ENCODE measurements around the gene GIPR.
"Not testable (repeated sequence)": the region's sequence is repeated elsewhere in the genome, so short reads cannot be mapped to it uniquely, and the experiment has no call there.

Gene GIPR

GRCh38 chr19:45681391-45682015 is 13.5 kb downstream of the GIPR start:
- no peak for DNase-seq (ENCODE audit: low read depth)
- peak overlapping the region; percentile 37 for H3K4me3 ChIP-seq (ENCODE audit: low read depth, low read length)

DNA sequence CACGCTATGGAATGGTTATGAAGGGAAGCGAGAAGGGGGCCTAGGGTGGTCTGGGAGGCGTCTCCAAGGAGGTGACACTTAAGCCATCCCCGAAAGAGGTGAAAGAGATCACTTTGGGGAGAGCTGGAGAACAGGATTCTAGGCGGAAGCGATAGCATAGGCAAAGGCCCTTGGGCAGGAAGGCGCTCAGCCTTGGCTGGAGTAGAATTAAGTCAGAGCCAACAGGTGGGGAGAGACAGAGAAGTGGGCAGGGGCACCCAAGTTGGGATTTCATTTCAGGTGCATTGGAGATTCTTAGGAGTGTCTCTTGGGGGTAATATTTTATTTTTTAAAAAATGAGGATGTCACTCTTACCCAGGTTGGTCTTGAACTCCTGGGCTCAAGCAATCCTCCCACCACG is 14.1 kb downstream of the GIPR start:
- no peak for DNase-seq (ENCODE audit: low read depth)
- no peak overlapping the region for H3K4me3 ChIP-seq (ENCODE audit: low read depth, low read length)

DNA sequence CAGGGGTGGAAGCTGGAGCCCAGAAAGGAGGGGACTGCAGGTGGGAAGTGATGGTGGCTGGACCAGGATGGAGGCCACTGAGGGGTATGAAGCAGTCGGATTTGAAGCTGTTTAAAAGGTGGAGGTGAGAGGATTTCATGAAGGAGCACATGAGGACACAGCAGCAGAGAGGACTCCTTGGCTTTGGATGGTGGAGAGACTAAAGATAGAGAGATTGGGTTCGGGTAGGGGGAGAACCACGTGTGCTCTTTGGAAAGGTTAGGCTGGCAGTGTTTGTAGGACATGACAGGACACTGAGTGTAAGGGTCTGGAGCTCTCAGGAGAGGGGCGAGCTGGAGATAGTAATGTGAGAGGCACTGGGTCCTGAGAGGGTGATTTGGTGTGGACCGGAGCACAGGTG is 14.9 kb downstream of the GIPR start:
- H3K4me3 ChIP-seq (ENCODE audit: low read depth, low read length) = no peak overlapping the region
- DNase-seq (ENCODE audit: low read depth) = no peak

DNA sequence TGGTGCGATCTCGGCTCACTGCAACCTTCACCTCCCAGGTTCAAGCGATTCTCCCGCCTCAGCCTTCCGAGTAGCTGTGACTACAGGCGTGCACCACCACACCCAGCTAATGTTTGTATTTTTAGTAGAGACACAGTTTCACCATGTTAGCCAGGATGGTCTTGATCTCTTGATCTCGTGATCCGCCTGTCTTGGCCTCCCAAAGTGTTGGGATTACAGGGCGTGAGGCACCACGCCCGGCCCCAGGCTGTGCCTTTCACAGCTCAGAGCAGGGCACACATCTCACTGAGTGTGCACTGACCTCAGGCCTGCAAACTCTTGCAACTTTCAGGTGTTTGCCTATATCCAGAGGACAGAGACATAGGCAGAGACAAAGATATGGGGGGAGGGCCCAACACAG is 17.0 kb downstream of the GIPR start:
- not testable (repeated sequence) for DNase-seq (ENCODE audit: low read depth); H3K4me3 ChIP-seq (ENCODE audit: low read depth, low read length)

GRCh38 chr19:45687599-45687998 is 19.6 kb downstream of the GIPR start:
- no peak overlapping the region for H3K4me3 ChIP-seq (ENCODE audit: low read depth, low read length)
- no peak for DNase-seq (ENCODE audit: low read depth)

- DNase-seq (ENCODE audit: low read depth) = peak; percentile 78
These were observed 23.6 kb downstream of the GIPR start, which contains the start of gene SNRPD2 for GRCh38 chr19:45691516-45692186. Gene SNRPD2, minus strand, starts transcription at chr19:45691953. Its CDS starts 65 bp downstream, at chr19:45691888.

GRCh38 chr19:45692187-45693105 is 24.4 kb downstream of the GIPR start, which contains the start of gene QPCTL:
Gene QPCTL, plus strand, starts transcription at chr19:45692666. Its CDS starts 38 bp downstream, at chr19:45692704.
- peak; percentile 96 for DNase-seq (ENCODE audit: low read depth)
- peak within 1 kb of the TSS; percentile 97 for H3K4me3 ChIP-seq (ENCODE audit: low read depth, low read length)

More at GRCh38 chr19:45691516-45692186, 23.6 kb downstream of the GIPR start, which contains the start of gene SNRPD2:
- H3K4me3 ChIP-seq (ENCODE audit: low read depth, low read length) = peak within 1 kb of the TSS; percentile 97

DNA sequence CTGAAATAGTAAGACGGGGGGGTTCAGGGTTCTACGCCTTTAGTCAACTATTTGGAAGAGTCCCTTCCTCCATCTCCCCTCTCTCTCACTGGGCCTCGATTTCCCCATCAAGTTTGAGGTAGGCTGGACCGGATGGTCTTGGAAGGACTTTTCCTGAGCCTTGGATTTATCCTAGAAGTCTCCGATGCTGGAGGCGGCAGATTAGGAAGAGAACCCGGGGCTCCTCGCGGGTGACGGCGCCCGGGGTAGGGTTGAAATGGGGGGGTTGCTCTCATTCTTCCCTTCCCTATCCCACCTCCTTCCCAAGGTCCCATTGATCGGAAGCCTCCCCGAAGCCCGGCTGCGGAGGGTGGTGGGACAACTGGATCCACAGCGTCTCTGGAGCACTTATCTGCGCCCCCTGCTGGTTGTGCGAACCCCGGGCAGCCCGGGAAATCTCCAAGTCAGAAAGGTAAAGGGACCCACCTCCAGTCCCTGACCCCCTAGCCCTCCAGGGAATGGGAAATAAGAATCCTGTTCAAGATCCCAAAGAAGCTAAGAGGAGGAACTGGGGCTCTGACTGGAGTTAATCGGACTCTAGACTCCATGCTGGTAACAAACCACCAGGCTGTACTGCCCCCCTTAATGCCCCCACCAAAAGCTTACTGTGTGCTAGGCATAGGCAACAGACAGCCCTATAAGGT is 25.2 kb downstream of the GIPR start:
- no peak for DNase-seq (ENCODE audit: low read depth)
- H3K4me3 ChIP-seq (ENCODE audit: low read depth, low read length) = peak overlapping the region; percentile 97

DNA sequence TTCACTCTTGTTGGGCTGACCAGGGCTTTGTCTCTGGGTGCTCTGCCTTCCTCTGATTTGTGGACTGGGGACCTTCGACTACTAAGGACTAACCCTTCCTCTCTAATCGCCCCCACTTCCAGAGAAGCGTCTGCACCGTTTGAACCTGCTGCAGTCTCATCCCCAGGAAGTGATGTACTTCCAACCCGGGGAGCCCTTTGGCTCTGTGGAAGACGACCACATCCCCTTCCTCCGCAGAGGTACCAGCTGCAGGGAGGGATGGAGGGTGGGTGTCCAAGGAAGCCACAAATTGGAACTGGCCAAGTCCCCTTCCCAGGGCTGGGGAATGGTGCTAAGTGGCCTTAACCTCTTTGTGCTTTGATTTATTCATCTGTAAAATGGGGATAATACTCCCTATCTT is 33.7 kb downstream of the GIPR start:
- DNase-seq (ENCODE audit: low read depth) = no peak

GRCh38 chr19:45705115-45705514 is 37.1 kb downstream of the GIPR start:
- no peak overlapping the region for H3K4me3 ChIP-seq (ENCODE audit: low read depth, low read length)

More for the DNA sequence above, 33.7 kb downstream of the GIPR start:
- H3K4me3 ChIP-seq (ENCODE audit: low read depth, low read length) = no peak overlapping the region

DNA sequence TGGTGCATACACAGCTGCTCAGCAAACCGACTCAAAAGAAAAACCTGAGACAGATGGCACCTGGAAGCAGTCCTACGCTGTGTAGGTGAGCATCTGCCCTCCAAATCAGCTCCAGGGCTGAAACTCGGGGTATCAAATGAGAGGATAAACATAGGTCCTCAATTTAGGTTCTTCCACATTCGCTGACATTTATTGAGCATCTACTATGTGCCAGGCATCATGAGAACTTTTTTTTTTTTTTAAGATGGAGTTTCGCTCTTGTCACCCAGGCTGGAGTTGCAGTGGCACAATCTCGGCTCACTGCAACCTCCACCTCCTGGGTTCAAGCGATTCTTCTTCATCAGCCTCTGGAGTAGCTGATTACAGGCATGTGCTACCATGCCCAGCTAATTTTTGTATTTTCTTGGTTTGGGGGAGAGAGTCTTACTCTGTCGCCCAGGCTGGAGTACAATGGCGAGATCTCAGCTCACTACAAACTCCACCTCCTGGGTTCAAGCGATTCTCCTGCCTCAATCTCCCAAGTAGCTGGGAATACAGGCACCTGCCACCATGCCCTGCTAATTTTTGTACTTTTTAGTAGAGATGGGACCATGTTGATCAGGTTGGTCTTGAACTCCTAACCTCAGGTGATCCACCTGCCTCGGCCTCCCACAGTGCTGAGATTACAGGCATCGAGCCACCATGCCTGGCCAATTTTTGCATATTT is 37.8 kb downstream of the GIPR start:
- no peak overlapping the region for H3K4me3 ChIP-seq (ENCODE audit: low read depth, low read length)
- DNase-seq (ENCODE audit: low read depth) = no peak

More at GRCh38 chr19:45705115-45705514, 37.1 kb downstream of the GIPR start:
- no peak for DNase-seq (ENCODE audit: low read depth)

GRCh38 chr19:45710356-45711130 is 42.5 kb downstream of the GIPR start:
- H3K4me3 ChIP-seq (ENCODE audit: low read depth, low read length) = no peak overlapping the region
- DNase-seq (ENCODE audit: low read depth) = no peak

DNA sequence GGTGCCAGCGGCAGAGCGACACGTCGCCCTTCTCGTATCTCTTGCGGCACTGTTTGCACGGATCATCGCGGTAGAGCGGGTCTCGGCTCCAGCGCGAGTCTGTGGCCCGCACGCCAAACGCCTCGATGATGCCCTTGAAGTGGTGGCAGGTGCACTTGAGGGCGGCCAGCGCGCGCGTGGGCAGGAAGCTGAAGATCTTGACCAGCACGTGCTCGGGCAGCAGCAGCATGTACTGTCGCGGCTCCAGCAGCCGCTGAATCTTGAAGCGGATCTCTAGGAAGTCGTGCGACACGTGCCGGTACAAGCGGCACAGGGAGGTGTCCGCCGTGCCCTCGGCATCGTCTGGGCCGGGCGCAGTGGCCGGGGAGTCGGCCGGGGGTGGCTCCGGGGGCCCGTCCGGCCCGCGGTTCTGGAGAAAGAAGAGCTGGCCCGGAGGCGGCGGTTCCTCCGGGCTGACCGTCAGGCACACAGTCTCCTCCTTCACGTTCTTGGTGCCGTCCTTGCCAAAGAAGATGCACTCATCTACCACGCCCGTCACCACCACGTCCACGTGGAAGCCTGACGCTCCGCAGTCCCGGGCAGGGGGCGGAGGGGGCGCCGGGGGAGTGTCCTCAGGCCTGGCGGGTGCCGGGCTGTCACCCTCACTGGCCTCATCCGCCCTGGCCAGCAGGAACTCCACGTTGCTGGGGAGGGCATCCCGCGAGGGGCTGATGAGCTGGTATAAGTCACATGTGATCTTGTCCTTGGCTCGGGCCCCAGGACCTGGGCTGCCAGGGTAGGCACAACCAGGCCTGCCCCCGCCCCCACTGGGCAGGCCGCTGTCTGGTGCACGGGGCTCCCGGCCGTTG is 44.1 kb downstream of the GIPR start:
- DNase-seq (ENCODE audit: low read depth) = no peak
- H3K4me3 ChIP-seq (ENCODE audit: low read depth, low read length) = no peak overlapping the region

GRCh38 chr19:45712699-45713067 is 44.7 kb downstream of the GIPR start:
- no peak overlapping the region for H3K4me3 ChIP-seq (ENCODE audit: low read depth, low read length)
- DNase-seq (ENCODE audit: low read depth) = no peak

- no peak for DNase-seq (ENCODE audit: low read depth)
These were observed 45.1 kb downstream of the GIPR start for GRCh38 chr19:45713141-45713540.

DNA sequence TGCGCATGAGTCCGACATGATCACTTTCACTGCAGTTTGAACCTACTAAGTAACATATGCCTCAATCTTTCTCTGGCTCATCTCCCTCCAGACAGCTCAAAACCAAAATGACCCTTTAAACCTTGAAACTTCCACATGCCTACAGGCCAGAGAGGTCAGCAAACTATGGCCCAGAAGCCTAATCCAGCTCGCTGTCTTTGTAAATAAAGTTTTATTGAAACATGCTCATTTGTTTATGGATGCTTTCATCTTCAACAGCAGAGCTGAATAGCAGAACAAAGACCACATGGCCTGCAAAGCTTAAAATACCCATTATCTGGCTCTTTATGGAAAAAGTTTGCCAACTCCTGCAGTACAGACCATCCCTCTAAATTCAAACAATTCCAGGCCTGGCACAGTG is 47.1 kb downstream of the GIPR start:
- no peak for DNase-seq (ENCODE audit: low read depth)

More at GRCh38 chr19:45713141-45713540, 45.1 kb downstream of the GIPR start:
- H3K4me3 ChIP-seq (ENCODE audit: low read depth, low read length) = no peak overlapping the region

More for the DNA sequence above, 47.1 kb downstream of the GIPR start:
- no peak overlapping the region for H3K4me3 ChIP-seq (ENCODE audit: low read depth, low read length)

Measured in skeletal muscle cell (primary cell).